GM19238 (cell line): Measurements from ENCODE around the gene BCAR1.
"Not testable (repeated sequence)": the region's sequence is repeated elsewhere in the genome, so short reads cannot be mapped to it uniquely, and the experiment has no call there.

Source experiments
- DNase-seq: peaks from one replicate; pipeline ENCODE4 v3.0.0; 2011; ENCODE audit warnings: low spot score; ENCODE audit not compliant: insufficient read length

The BCAR1 gene

DNA sequence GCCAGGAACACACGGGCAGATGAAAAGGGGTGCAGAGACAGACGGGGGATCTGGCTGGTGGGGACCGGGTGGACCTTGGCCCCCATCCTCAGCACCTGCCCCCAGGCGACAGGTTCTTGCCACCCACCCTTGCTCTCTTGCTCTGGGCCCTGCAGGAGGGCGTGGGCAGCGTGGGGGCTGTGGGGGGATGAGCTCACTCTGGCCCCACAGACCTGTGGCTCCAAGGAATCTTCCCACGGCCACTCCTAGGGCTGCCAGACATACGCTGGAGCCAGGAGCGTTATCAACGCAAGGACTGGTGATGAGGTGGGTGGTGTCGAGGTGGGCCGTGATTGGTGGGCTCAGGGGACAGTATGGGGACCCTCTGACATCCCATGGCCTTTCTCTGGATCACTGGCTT, 26.3 kb downstream of the BCAR1 start:
- no peak for DNase-seq

DNA sequence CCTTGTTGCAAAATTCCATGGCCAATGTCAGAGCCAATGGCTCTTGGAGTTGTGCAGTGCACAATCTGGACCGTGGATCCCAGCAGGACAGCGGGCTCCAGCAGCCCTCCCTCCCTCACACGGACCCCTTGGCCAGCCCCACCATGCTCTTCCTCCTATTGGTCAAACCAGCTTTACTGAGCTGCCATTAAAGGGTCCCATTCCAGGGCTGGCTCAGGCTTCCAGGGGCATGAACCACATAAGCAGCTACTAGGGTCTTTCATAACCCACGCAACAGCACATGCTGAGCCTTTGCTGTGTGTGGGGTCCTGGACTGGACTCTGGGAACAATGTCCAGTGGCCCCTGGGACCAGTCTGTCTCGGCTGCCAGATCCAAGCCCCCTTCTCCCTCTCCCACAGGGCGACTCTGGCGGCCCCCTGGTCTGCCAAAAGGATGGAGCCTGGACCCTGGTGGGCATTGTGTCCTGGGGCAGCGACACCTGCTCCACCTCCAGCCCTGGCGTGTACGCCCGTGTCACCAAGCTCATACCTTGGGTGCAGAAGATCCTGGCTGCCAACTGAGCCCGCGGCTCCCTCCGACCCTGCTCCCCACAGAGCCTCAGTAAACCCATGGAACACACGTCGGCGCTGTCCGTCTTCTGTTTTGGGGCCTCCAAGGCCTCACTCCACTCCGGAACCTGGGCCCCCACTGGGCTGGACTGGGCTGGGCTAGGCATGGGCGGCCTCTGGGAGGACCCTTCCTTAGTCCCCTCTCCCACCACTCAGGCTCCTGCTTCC, 26.9 kb downstream of the BCAR1 start:
- DNase-seq: no peak

DNA sequence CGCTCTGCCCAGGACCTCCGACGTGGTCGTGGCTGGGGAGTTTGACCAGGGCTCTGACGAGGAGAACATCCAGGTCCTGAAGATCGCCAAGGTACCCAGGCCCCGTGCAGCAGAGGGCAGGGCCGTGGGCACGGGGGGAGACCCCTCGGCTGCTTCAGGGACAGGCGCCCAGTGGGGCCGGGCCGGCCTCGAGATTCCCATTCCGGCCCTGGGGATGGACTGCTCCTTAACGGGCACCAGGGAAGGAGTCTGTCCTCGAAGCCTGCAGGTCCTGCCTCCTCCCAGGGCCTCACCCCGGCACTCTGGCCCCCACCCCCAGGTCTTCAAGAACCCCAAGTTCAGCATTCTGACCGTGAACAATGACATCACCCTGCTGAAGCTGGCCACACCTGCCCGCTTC, 28.3 kb downstream of the BCAR1 start:
- DNase-seq: not testable (repeated sequence)

DNA sequence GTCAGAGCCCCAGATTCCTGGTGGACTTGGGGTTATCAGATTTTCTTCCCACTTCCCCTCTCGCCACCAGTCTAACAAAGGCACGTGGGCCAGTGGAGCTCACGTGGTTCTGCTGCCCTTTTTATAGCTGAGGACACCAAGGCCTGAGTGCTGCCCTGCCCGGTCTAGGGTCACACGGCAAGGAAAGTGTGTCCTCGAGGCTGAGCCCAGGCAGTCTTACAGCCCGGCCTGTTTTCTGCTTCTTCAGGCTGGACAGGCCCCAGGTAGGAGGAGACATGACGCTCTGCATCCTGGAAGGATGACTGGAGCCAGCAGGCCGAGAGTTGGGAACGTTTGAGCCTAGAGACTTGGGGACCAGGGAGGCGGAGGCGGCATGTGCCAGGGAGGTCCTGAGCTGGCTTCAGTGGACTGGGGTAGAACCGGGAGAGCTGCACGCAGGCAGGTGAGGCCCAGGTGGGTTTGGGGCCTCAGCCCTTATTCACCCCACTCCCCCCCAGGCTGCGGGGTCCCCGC, 29.1 kb downstream of the BCAR1 start:
- DNase-seq: no peak

DNA sequence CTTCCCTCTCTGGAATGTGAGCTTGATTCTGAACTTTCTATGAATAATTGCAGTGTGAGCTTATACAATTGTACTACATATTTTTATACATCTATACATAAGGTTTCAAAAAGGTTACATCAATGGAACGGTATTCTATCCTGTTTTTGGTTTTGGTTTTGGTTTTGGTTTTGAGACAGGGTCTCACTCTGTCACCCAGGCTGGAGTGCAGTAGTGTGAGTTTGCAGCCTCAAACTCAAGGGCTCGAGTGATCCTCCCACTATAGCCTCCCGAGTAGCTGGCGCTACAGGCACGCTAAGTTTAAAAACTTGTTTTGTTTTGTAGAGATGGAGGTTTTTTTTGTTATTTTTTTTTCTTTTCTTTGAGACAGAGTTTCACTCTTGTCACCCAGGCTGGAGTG, 31.6 kb downstream of the BCAR1 start:
- DNase-seq: no peak

DNA sequence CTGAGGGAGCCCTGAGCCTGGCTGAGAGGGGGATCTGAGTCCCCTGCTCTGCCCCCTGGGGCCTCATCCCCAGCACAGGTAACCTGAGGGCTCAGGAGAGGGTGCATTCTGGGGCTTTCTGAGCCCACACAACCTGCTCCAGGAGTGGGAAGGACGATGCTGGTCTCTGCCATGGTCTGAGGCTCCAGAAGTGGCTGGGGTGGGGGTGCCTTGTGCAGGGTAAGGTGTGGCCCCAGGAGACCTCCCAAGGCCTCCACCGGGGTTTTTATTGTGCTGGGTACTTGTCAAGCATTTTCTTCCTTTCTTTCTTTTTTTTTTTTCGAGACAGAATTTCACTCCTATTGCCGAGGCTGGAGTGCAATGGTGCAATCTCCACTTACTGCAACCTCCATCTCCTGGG, 32.3 kb downstream of the BCAR1 start:
- DNase-seq: no peak

DNA sequence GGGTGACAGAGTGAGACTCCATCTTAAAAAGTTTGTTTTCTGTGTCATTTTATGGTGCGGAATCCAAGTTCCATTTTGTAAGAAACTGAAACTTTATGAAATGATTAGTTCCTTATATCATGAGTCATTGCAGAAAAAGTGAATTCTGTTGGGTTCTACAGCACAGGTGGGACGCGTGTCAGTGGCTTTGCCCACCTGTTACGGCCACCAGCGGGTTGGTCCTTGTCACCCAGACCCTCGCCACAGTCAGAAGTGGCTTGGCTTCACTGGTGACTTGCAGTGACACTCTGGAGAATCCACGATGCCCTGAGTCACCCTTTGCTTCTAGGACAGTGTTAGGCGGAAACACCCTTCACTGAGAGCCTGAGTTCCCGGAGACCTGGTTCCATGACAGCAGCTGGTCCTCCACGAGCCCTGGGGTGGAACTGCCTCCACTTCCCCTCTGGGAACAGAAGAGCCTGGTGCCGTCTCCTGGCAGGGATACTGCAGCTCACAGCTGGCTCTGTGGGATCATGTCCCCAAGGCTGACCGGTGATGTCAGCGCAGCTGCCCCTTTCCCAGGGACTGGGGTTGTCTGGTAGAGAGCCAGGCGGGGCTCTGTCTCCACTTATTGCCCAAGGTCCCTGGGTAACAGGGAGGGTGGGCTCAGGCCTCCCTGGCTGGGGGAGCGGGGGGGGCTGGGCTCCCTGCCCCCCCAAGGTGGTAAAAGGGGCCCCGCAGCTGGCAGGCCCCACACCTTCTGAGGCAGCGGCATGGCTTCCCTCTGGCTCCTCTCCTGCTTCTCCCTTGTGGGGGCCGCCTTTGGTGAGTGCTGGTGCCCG, 33.0 kb downstream of the BCAR1 start, which contains the start of gene CTRB1:
Gene CTRB1 (plus strand): TSS at position 733 of the 821 bp plus-strand sequence. CDS start 20 bp downstream, at position 753.
- DNase-seq: no peak

DNA sequence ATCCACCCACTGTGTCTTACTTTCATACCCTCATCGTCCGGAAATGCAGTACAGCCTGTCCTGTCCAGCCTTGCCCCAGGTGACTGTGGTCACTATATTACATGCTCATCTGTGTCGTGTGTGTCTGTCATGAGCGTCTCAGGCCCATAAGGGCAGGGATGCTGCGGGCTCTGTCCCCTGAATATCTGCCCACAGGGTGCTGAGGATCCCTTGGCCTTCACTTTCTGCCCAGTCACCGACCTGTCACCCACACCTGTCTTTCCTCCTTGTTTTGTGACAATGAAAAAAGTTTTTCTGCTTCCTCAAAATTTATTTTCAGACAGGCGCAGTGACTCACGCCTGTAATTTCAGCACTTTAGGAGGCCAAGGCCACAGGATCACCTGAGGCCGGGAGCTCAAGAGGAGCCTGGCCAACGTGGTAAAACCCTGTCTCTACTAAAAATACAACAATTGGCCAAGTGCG, 34.0 kb downstream of the BCAR1 start:
- no peak for DNase-seq

DNA sequence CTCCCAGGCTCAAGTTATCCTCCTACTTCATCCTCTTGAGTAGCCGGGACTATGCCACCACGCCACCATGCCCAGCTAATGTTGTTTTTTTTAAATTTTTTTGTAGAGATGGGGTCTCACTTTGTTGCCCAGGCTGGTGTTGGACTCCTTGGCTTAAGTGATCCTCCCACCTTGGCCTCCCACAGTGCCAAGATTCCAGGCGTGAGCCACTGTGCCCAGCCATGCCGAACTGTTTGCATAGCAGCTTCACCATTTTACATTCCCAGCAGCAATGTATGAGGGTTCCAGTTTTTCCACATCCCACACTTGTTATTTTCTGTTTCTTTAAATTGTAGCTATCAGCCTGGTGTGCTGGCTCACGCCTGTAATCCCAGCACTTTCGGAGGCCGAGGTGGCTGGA, 34.8 kb downstream of the BCAR1 start:
- no peak for DNase-seq

DNA sequence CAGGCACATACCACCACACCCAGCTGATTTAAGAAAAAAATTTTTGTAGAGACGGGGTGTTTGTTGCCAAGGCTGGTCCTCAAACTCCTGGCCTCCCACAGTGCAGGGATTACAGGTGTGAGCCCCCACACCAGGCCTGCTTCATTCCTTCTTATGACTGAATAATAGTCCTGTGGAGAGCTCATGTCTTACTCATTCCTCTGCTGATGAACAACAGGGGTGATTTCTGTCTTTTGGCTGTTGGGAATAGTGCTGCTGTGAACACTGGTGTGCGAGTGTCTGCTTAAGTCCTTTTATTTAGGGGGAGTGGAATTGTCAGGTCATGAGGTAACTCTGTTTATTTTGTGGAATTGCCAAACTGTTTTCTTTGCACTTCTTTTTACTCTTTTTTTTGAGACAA, 35.3 kb downstream of the BCAR1 start:
- DNase-seq: no peak

DNA sequence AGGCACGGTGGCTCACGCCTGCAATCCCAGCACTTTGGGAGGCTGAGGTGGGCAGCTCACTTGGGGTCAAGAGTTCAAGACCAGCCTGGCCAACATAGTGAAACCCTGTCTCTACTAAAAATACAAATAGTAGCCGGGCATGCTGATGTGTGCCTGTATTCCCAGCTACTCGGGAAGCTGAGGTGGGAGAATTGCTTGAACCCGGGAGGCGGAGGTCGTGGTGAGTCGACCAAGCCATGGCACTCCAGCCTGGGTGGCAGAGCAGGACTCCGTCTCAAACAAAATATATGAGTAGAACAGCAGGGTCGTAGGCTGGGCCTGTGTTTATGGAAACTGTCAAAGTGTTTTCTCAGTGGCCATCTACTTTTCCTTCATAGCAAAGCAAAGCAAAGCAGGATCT, 40.1 kb downstream of the BCAR1 start:
- DNase-seq: not testable (repeated sequence)

DNA sequence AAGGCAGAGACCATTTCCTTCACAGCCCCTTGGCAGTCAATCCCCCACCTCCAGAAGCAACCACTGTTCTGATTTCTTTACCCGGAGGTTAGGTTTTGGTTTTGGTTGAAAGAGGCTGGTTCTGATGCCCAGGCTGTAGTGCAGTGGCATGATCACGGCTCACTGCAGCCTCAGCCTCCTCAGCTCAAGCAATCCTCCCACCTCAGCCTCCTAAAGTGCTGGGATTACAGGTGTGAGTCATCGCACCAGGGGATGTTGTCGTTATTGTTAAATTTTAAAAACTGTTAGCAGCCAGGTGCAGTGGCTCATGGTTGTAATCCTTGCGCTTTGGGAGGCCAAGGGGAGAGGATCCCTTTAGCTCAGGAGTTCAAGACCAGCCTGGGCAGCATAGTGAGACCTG, 41.5 kb downstream of the BCAR1 start:
- DNase-seq: no peak

DNA sequence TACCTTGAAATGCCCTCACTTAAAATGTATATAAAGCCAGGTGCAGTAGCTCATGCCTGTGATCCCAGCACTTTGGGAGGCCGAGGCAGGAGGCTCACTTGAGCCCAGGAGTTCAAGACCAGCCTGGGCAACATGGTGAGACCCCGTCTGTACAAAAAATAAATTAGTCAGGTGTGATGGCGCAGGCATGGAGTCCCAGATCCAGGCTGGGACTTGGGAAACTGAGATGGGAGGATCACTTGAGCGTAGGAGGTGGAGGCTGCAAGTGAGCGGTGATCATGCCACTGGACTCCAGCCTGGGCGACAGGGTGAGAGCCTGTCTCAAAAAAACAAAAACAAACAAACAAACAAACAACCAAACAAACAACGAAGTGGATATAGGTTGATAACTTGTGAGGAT, 41.9 kb downstream of the BCAR1 start:
- DNase-seq: not testable (repeated sequence)

DNA sequence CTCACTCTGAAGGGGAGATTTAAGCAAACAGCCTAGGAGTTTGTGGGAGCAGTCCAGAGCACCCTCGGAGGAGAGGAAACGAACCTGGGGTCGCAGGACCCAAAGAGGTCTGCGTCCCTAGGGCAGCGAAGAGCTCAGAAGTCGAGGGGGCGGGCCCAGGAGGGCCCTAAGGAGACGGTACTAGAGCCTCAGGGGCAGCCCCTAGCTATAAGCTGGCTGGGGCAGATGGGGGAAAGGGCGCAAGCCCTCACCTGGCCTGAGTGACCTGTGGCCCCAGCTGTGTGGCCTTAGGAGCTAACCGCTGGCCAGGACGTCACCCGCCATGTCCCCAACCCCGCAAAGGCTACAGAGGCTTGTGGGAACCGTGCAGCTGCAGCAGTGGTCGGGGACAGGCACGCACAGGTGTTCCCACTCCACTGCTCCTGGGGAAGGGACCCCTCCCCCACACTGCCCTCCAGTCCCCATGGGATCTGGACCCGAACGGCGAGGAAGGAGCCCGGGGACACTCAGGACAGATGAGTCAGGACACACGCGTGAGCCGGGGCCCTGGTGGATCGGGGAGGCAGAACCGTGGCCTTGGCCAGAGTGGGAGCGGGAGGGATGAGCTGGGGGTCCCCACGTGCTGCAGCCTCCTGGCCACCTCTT, 42.4 kb downstream of the BCAR1 start:
- DNase-seq: no peak

DNA sequence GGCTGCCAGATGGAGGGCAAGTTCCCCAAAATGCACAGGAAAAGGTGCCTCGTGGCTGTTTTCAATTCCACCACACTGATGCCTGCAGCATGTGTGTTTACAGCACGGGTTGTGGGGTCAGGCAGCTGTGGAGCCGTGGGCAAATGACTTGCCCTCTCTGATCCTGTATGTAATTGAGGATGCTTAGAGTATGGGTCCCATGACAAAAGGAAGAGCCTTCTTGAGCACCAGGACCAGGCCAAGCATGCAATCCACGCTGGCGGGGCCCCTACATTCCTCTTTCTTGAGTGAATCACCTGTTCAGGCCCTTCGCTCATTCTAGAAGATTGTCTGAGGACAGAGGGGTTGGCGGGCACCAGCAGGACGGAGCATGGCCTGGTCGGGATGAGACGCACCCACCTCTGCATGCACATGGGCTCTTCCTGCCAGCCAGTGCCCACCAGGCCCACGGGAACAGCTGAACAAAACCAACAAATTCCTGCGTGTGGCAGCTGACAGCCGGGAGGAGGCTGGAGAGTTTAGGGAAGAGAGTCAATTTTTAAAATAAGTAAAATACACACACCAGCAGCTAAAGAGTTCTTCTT, 43.1 kb downstream of the BCAR1 start:
- no peak for DNase-seq

DNA sequence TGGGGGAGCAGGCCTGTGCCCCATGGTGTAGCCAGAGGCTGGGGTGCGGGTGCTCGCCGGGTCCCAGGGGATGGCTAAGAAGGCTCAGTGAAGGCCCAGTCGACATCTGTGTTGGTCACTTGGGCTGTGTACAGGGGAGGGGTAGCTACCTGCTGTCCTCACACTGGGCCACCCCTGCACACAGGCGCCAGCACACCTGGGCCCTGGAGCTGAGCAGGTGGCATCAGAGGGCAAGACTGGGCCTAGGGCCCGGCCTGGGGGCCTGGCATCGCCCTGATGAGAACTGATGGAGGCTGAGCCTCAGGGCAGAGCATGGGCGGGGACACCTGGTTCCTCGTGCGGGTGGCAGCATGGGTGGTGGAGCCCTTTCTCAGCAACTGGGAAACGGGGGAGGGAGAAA, 43.6 kb downstream of the BCAR1 start:
- no peak for DNase-seq

DNA sequence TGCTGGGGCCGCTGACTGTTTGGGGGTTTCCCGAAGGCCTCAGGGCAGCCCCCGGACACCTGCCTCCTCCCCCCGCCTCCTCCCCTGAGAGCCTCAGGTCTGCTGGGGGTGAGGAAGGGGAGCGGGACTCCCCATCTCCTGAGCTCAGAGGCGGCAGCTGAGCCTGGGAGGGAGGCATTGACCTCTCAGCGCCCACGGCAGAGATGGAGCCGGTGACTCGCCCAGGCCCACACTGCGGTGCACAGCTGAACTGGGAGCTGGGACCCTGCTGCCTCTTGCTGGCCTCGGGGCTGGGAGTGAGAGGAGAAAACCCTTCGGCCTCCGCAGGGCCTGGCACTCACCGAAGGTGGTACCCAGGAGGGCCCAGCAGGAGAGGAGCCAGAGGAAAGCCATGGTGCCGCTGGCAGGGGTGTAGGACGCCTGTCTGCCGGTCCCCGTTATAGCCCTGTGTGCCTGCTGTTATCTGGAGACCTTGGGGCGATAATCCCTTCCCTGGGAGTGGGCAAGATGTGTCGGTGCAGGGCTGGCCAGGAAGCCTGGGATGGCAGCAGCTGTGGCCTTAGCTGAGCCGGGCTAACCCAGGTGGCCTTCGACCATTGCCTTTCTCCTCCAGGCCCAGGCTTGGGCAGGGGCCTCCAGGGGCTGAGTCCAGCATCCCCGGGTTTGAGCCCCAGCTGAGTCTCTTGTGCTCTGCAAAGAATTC, 44.5 kb downstream of the BCAR1 start, which contains the start of gene CTRB2:
Gene CTRB2 (minus strand): TSS at position 413 of the 703 bp plus-strand sequence. CDS start 20 bp downstream, at position 393.
- no peak for DNase-seq

DNA sequence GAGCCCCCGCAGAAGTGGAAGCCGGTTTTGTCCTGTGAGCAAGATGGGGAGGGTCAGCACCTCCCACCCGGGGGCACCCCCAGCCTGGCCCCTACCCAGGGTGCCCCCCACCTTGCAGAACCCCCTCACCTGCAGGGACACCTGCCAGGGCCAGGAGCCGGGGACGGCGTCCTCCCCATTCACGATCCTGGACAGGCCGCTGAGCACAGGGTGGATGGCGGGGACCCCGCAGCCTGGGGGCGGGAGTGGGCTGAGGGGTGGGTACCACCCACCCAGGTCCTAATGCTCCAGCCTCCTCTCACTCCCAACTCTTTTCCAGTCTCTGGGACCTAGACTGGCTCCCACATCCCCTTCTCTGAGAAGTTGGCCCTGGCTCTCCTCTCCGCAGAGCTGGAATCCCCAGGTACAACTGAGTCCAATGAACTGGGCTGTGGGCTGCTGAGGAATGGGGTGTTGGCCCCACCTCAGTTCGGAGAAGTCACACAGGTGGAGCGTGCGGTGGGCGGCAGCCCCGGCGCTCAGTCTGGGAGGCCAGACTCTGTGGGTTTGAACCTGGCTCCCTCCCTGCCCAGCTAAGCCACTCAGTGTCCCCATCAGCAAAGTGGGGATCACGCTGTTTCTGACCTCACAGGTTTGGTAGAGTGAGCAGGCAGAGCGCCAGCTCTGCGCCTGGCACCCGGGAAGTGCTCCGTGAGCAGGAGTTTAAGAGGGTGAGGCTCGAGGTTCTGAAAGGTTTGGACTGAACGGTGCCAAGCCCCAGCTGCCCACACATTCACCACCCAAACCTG, 45.3 kb downstream of the BCAR1 start:
- DNase-seq: not testable (repeated sequence)

DNA sequence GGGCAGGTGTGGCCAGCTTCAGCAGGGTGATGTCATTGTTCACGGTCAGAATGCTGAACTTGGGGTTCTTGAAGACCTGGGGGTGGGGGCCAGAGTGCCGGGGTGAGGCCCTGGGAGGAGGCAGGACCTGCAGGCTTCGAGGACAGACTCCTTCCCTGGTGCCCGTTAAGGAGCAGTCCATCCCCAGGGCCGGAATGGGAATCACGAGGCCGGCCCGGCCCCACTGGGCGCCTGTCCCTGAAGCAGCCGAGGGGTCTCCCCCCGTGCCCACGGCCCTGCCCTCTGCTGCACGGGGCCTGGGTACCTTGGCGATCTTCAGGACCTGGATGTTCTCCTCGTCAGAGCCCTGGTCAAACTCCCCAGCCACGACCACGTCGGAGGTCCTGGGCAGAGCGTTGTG, 46.0 kb downstream of the BCAR1 start:
- not testable (repeated sequence) for DNase-seq

DNA sequence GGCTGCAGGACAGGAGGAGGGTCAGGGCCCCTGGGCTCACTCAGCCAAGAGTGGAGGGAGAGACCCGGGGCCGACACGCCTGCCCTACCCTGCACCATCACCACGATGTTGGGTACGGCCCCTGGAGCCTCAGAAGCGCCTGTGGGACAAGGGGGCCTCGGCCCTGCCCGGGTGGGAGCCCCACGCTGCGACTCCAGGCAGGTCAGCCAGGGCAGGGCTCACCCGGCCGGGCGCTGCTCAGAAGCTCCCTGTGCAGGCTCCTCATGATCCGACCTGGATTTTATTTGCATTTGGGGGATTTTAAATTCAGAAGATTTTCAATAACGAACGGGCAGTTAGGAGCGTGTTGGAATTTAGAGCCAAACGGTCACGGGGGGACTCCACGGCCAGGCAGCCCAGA, 46.5 kb downstream of the BCAR1 start:
- DNase-seq: not testable (repeated sequence)
